HG03460 (cell line): ENCODE data around the gene ZNF582.
A peak's percentile ranks its signal among the peaks of the same experiment; 100 is the strongest.

ENCODE experiments used
- ATAC-seq: cut with Tn5 transposase; IDR thresholded peaks from one replicate; pipeline ENCODE4 v1.9.1; 2021; ENCODE audit not compliant: unreplicated experiment

ZNF582 gene

GRCh38 chr19:56393119-56394012 lies at the start of gene ZNF582:
ZNF582 (minus strand) TSS chr19:56393534; CDS start chr19:56391752, 1,782 bp downstream.
- ATAC-seq, result peak; percentile 88

- ATAC-seq, result no peak
These were observed 48.0 kb upstream of the ZNF582 start for GRCh38 chr19:56441206-56441792.

GRCh38 chr19:56423985-56424353 lies 30.6 kb upstream of the ZNF582 start:
- no peak for ATAC-seq

- no peak for ATAC-seq
These were observed 30.1 kb upstream of the ZNF582 start for GRCh38 chr19:56423276-56423984.

GRCh38 chr19:56405062-56405461 lies 11.7 kb upstream of the ZNF582 start:
- ATAC-seq, result no peak

GRCh38 chr19:56404705-56405056 lies 11.3 kb upstream of the ZNF582 start:
- ATAC-seq, result no peak

- peak; percentile 78 for ATAC-seq
These were observed 10.7 kb upstream of the ZNF582 start, which contains the start of gene ZNF583 for GRCh38 chr19:56403764-56404704. ZNF583 (plus strand) TSS chr19:56404332; CDS start chr19:56407115, 2,783 bp downstream.

- peak; percentile 10 for ATAC-seq
These were observed 9.9 kb upstream of the ZNF582 start for GRCh38 chr19:56403261-56403660.

- no peak for ATAC-seq
These were observed 7.2 kb upstream of the ZNF582 start for GRCh38 chr19:56400485-56400884.

GRCh38 chr19:56398809-56399208 lies 5.5 kb upstream of the ZNF582 start:
- no peak for ATAC-seq

GRCh38 chr19:56383826-56384605 lies 9.3 kb downstream of the ZNF582 start:
- ATAC-seq, result no peak

GRCh38 chr19:56377105-56377924 lies 16.0 kb downstream of the ZNF582 start:
- ATAC-seq, result no peak

- no peak for ATAC-seq
These were observed 21.1 kb downstream of the ZNF582 start for GRCh38 chr19:56372281-56372680.

GRCh38 chr19:56369886-56370676 lies 23.3 kb downstream of the ZNF582 start:
- ATAC-seq, result no peak

- peak; percentile 69 for ATAC-seq
These were observed 25.3 kb downstream of the ZNF582 start for GRCh38 chr19:56367829-56368711.

GRCh38 chr19:56360841-56361240 lies 32.5 kb downstream of the ZNF582 start:
- ATAC-seq, result no peak

GRCh38 chr19:56356944-56357343 lies 36.4 kb downstream of the ZNF582 start:
- ATAC-seq, result no peak
